Measurements from ENCODE around the gene SART3.

GRCh38 chr12:108491256-108491655 is 69.7 kb downstream of the SART3 start:
- TF ChIP-seq CTCF (IDR thresholded peaks at IDR 0.05) (no peak), POLR2A (IDR thresholded peaks at IDR 0.05) (no peak)

Measured in gastroesophageal sphincter (tissue), 3 donors.